SK-N-SH (cell line): ENCODE results near the gene SNAP23.

Experiments
- CTCF ChIP-seq: fragments of 200-600 bp; sonication (generic); IDR thresholded peaks from 2 replicates; pipeline ENCODE4 v1.6.1; 2017; ENCODE audit warnings: antibody characterized with exemption, mild to moderate bottlenecking, moderate library complexity
- EP300 ChIP-seq, 2 experiments: IDR thresholded peaks; 2 replicates each; pipeline versions ENCODE4 v1.4.0 to v1.6.1; 2012; ENCODE audit warnings: borderline replicate concordance in 1 of 2, low read depth in 1 of 2, low read length in 1 of 2
- FOXJ3 ChIP-seq: sonication (generic); formaldehyde crosslinking; IDR thresholded peaks from 2 replicates; pipeline ENCODE4 v1.5.1; 2020; ENCODE audit warnings: mild to moderate bottlenecking, missing genetic modification reagents
- FOXM1 ChIP-seq: IDR thresholded peaks from 2 replicates; pipeline ENCODE4 v1.4.0; 2012; ENCODE audit warnings: low read depth, mild to moderate bottlenecking
- IRF3 ChIP-seq: fragments of 150-350 bp; IDR thresholded peaks from 2 replicates; pipeline ENCODE4 v1.6.1; 2016; ENCODE audit warnings: mild to moderate bottlenecking, low read depth, low read length
- NFIC ChIP-seq: IDR thresholded peaks from 2 replicates; pipeline ENCODE4 v1.4.0; 2012; ENCODE audit warnings: borderline replicate concordance
- PBX3 ChIP-seq: IDR thresholded peaks from 2 replicates; pipeline ENCODE4; 2012
- POLR2AphosphoS5 ChIP-seq: IDR thresholded peaks from 2 replicates; pipeline ENCODE4 v1.6.1; 2012; ENCODE audit warnings: low read depth, low read length
- REST ChIP-seq: IDR thresholded peaks from 2 replicates; pipeline ENCODE4 v1.6.1; 2012; ENCODE audit warnings: mild to moderate bottlenecking, low read depth, low read length, moderate library complexity
- SIN3A ChIP-seq: IDR thresholded peaks from 2 replicates; pipeline ENCODE4 v1.6.1; 2012; ENCODE audit warnings: low read depth, mild to moderate bottlenecking, low read length, moderate library complexity, borderline replicate concordance
- SMC3 ChIP-seq: IDR thresholded peaks from 2 replicates; pipeline ENCODE4 v1.6.1; 2012; ENCODE audit warnings: low read depth, low read length, improper control_type of control experiment
- USF2 ChIP-seq: fragments of 150-350 bp; IDR thresholded peaks from 2 replicates; pipeline ENCODE4 v1.6.1; 2017; ENCODE audit warnings: antibody characterized with exemption, low read length, low read depth, borderline replicate concordance
- YY1 ChIP-seq: IDR thresholded peaks from 2 replicates; pipeline ENCODE4 v1.4.0; 2012; ENCODE audit warnings: low read depth, mild to moderate bottlenecking

GRCh38 chr15:42558739-42559138 is 63.3 kb downstream of the SNAP23 start:
- TF ChIP-seq PBX3 = no peak
- TF ChIP-seq FOXJ3 = no peak
- TF ChIP-seq IRF3 = no peak
- no peak for TF ChIP-seq CTCF
- no peak for TF ChIP-seq POLR2AphosphoS5
- no peak for TF ChIP-seq YY1
- TF ChIP-seq REST = no peak
- no peak for TF ChIP-seq EP300 (IDR thresholded peaks at IDR 0.05; ENCODE audit: borderline replicate concordance in 1 of 2, low read depth in 1 of 2, low read length in 1 of 2)
- no peak for TF ChIP-seq FOXM1
- no peak for TF ChIP-seq SIN3A
- no peak for TF ChIP-seq SMC3
- no peak for TF ChIP-seq NFIC
- TF ChIP-seq USF2 = no peak
